Endothelial cell of umbilical vein (primary cell): ENCODE data around the gene LST1. TPM values are rescaled to one million over a fixed set of nuclear protein-coding genes. Genes with fewer than 3 reads are reported as not detected.

Experiments used
- BruUV-seq: library from RNA; stranded (reverse); fragments of 400-500 nt; replicated peaks from 2 replicates; lab custom pipeline; 2021; lab: Mats Ljungman, UMichigan
- CTCF ChIA-PET: fragments of 300-600, 350-600 bp; sonication (Branson Sonifier 250); formaldehyde crosslinking; loops from one replicate; lab custom pipeline; 2021; ENCODE audit warnings: antibody characterized with exemption, inconsistent platforms; lab: Charles Lee
- POLR2A ChIA-PET: fragments of 300-600, 350-600 bp; sonication (Branson Sonifier 250); formaldehyde crosslinking; loops from one replicate; lab custom pipeline; 2021; ENCODE audit warnings: antibody characterized with exemption, inconsistent platforms; lab: Charles Lee
- DNase-seq: peaks from one replicate; pipeline ENCODE4 v3.0.0-alpha.2; 2011; ENCODE audit warnings: low read depth, low spot score
- FAIRE-seq: peaks from 2 replicates; lab custom pipeline; 2011; peaks lifted over from hg19 to GRCh38; lab: Jason Lieb, UNC
- H2AFZ ChIP-seq: 2 replicates; pipeline ENCODE4 v1.6.0; 2012; ENCODE audit warnings: low read depth, low read length, control low read depth, inconsistent platforms
- H3K27ac ChIP-seq: 2 replicates; pipeline ENCODE4 v1.5.1; 2011; ENCODE audit warnings: low read depth, mild to moderate bottlenecking, control low read depth, low read length, moderate library complexity; ENCODE audit not compliant: insufficient read depth
- H3K27me3 ChIP-seq, 2 experiments: 2 replicates each; pipeline versions ENCODE4 v1.6.0 to v1.6.1; 2011; ENCODE audit warnings: low read length in 2 of 2, mixed read lengths in 1 of 2; ENCODE audit not compliant: control insufficient read depth in 2 of 2, insufficient read depth in 2 of 2
- H3K36me3 ChIP-seq, 2 experiments: 2 replicates in 1 of 2; 3 replicates in 1 of 2; pipeline ENCODE4 v1.5.1; 2011; ENCODE audit warnings: low read length in 2 of 2, mild to moderate bottlenecking in 1 of 2, moderate library complexity in 1 of 2; ENCODE audit not compliant: control insufficient read depth in 2 of 2, insufficient read depth in 2 of 2; ENCODE audit errors: extremely low read depth in 1 of 2
- H3K4me1 ChIP-seq: 3 replicates; pipeline ENCODE4 v1.5.1; 2011; ENCODE audit warnings: mild to moderate bottlenecking, low read length; ENCODE audit not compliant: control insufficient read depth, insufficient read depth; ENCODE audit errors: extremely low read depth
- H3K4me2 ChIP-seq: 2 replicates; pipeline ENCODE4 v1.6.1; 2011; ENCODE audit warnings: low read length, control low read depth, mixed read lengths; ENCODE audit not compliant: insufficient read depth
- H3K4me3 ChIP-seq, 3 experiments: fragments of 200-600 bp in 1 of 3; sonication (generic), shearing (Covaris generic) in 1 of 3; replicated peaks in 1 of 3; 2 replicates each; pipeline ENCODE4 v1.5.1; 2011 to 2016; ENCODE audit warnings: control low read depth in 3 of 3, low read length in 3 of 3, mild to moderate bottlenecking in 2 of 3, inconsistent platforms in 1 of 3, low read depth in 1 of 3, moderate library complexity in 1 of 3; ENCODE audit not compliant: insufficient read depth in 1 of 3
- H3K79me2 ChIP-seq: 2 replicates; pipeline ENCODE4 v1.6.0; 2012; ENCODE audit warnings: low read length, inconsistent platforms; ENCODE audit not compliant: control insufficient read depth, insufficient read depth
- H3K9ac ChIP-seq: replicated peaks from 2 replicates; pipeline ENCODE3; 2011; ENCODE audit warnings: low read length, control low read depth; ENCODE audit not compliant: insufficient read depth; ENCODE audit errors: extremely low read depth
- H3K9me1 ChIP-seq: replicated peaks from 3 replicates; pipeline ENCODE4 v1.6.0; 2011; ENCODE audit warnings: mild to moderate bottlenecking, low read length; ENCODE audit not compliant: control insufficient read depth, insufficient read depth; ENCODE audit errors: extremely low read depth
- H3K9me3 ChIP-seq: replicated peaks from 2 replicates; pipeline ENCODE4 v1.5.1; 2012; ENCODE audit warnings: low read length, inconsistent platforms; ENCODE audit not compliant: control insufficient read depth, insufficient read depth
- H4K20me1 ChIP-seq: replicated peaks from 2 replicates; pipeline ENCODE3; 2011; ENCODE audit warnings: mild to moderate bottlenecking, low read length; ENCODE audit not compliant: control insufficient read depth, insufficient read depth; ENCODE audit errors: extremely low read depth
- CTCF ChIP-seq, 2 donors: IDR thresholded peaks; 1 replicate in 1 of 2; 2 replicates in 1 of 2; pipeline ENCODE4 v1.5.1; 2011; ENCODE audit warnings: low read length in 2 of 2, mild to moderate bottlenecking in 2 of 2, moderate library complexity in 2 of 2, control low read depth in 1 of 2, inconsistent platforms in 1 of 2, low read depth in 1 of 2; ENCODE audit not compliant: insufficient read depth in 1 of 2; ENCODE audit errors: extremely low read depth in 1 of 2
- EZH2 ChIP-seq: IDR thresholded peaks from 2 replicates; pipeline ENCODE4 v1.6.1; 2012; ENCODE audit warnings: borderline replicate concordance, low read depth, mild to moderate bottlenecking, moderate library complexity, low read length, inconsistent platforms; ENCODE audit not compliant: severe bottlenecking
- FOS ChIP-seq: IDR thresholded peaks from 2 replicates; pipeline ENCODE4 v1.6.1; 2011; ENCODE audit warnings: mild to moderate bottlenecking, low read length, moderate library complexity, borderline replicate concordance; ENCODE audit not compliant: insufficient read depth
- GATA2 ChIP-seq: IDR thresholded peaks from 2 replicates; pipeline ENCODE4 v1.7.0; 2011; ENCODE audit warnings: low read depth, mild to moderate bottlenecking, moderate library complexity, mixed read lengths, low read length; ENCODE audit not compliant: insufficient read length, insufficient read depth
- JUN ChIP-seq: IDR thresholded peaks from 2 replicates; pipeline ENCODE4 v1.6.1; 2011; ENCODE audit warnings: borderline replicate concordance, low read depth; ENCODE audit not compliant: insufficient read length, insufficient read depth
- MAX ChIP-seq: IDR thresholded peaks from 2 replicates; pipeline ENCODE4 v1.6.1; 2011; ENCODE audit not compliant: insufficient read depth, insufficient read length
- MYC ChIP-seq: IDR thresholded peaks from one replicate; pipeline ENCODE4 v1.6.1; 2011; ENCODE audit warnings: mild to moderate bottlenecking, low read depth, low read length
- POLR2A ChIP-seq: IDR thresholded peaks from 2 replicates; pipeline ENCODE4 v1.6.1; 2012; ENCODE audit warnings: low read depth, mild to moderate bottlenecking, control low read depth, low read length
- POLR2AphosphoS5 ChIP-seq: IDR thresholded peaks from 2 replicates; pipeline ENCODE4 v1.6.1; 2012; ENCODE audit warnings: low read depth, mild to moderate bottlenecking, control low read depth, low read length, moderate library complexity; ENCODE audit not compliant: insufficient read depth
- dilution Hi-C: fragments of 300-500 bp; cut with MboI; formaldehyde crosslinking; loops from one replicate; pipeline ENCODE4 v1.15.0; 2019; ENCODE audit warnings: low sequenced_read_pairs; ENCODE audit not compliant: extremely low pct_ligation_motif_present
- intact Hi-C: fragments of 100-400 bp; cut with micrococcal nuclease; formaldehyde crosslinking; loops from one replicate; pipeline ENCODE4 v1.10.0; 2022
- polyA plus RNA-seq, 4 experiments: library from polyadenylated mRNA; depleted of rRNA in 3 of 4; stranded (reverse) in 3 of 4; unstranded in 1 of 4; fragments of >200 nt; gene quantifications; 2 replicates each; pipeline versions ENCODE4 v1.2.1 to v1.2.3, GENCODE V29; 2011 to 2012; ENCODE audit warnings: missing spikeins in 1 of 4
- total RNA-seq: library from RNA; stranded (reverse); gene quantifications from 2 replicates; pipeline ENCODE4 v1.2.3, GENCODE V29; 2021

The LST1 gene
- total and polyA plus RNA-seq, 2 donors (not counting 3 experiments of a cell fraction or from before 2014, with no cell fraction given), result 1.00 to 1.8 TPM

GRCh38 chr6:31567531-31568370 is 18.3 kb upstream of the LST1 start:
- no TSS peak for BruUV-seq
- DNase-seq (no peak), FAIRE-seq (no peak)
- TF ChIP-seq GATA2, result no peak
- CTCF ChIA-PET, result interaction anchor here (4.5 to 31.0 kb wide), 2 partner anchors 17 to 21 kb away, joined by 28 to 1517 read pairs; partner anchors contain the start of genes LST1, LTB, NCR3 and TNF
- intact Hi-C loops (no loop called here), dilution Hi-C loops (no loop called here)
- H2AFZ ChIP-seq, result no peak overlapping the region
- no peak overlapping the region for H3K4me2 ChIP-seq
- H3K9me3 ChIP-seq, result no peaks in the 10 kb centered on the region
- H3K36me3 ChIP-seq, result no peaks in the 10 kb centered on the region
- H3K27ac ChIP-seq, result no peak overlapping the region
- peaks cover 13% of the 10 kb centered on the region for H3K4me1 ChIP-seq
- H3K27me3 ChIP-seq, result no peaks in the 10 kb centered on the region
- no peaks in the 10 kb centered on the region for H3K79me2 ChIP-seq
- H3K9ac ChIP-seq, result no peak overlapping the region
- no peaks in the 10 kb centered on the region for H4K20me1 ChIP-seq
- POLR2A ChIA-PET, result no interaction called here
- no peak overlapping the region for H3K4me3 ChIP-seq
- H3K9me1 ChIP-seq, result no peaks in the 10 kb centered on the region

- DNase-seq (no peak), FAIRE-seq (no peak)
- Histone ChIP-seq H3K9ac (no peak overlapping the region), H3K27me3 (no peaks in the 10 kb centered on the region), H2AFZ (no peak overlapping the region), H3K9me1 (no peaks in the 10 kb centered on the region), H3K9me3 (no peaks in the 10 kb centered on the region), H3K4me3 (no peak overlapping the region), H3K4me2 (no peak overlapping the region), H3K79me2 (no peaks in the 10 kb centered on the region), H3K27ac (no peak overlapping the region), H3K4me1 (peaks cover 5% of the 10 kb centered on the region), H4K20me1 (no peaks in the 10 kb centered on the region), H3K36me3 (no peaks in the 10 kb centered on the region)
- ChIA-PET POLR2A (no interaction called here), CTCF (interaction anchor here (4.5 to 31.0 kb wide), 2 partner anchors 18 to 20 kb away, joined by 28 to 1517 read pairs; partner anchors contain the start of genes LST1, LTB, NCR3 and TNF)
- no TSS peak for BruUV-seq
- intact Hi-C loops, result no loop called here
- no peak for TF ChIP-seq FOS
- no peak for TF ChIP-seq POLR2A
- TF ChIP-seq CTCF (IDR thresholded peaks at IDR 0.05; ENCODE audit: extremely low read depth in 1 of 2, insufficient read depth in 1 of 2, low read depth in 1 of 2, low read length in 2 of 2), result no peak
- no peak for TF ChIP-seq GATA2
- TF ChIP-seq JUN, result no peak
- TF ChIP-seq POLR2AphosphoS5, result no peak
- no peak for TF ChIP-seq MAX
- TF ChIP-seq MYC, result no peak
- no peak for TF ChIP-seq EZH2
- dilution Hi-C loops, result no loop called here
Observed at GRCh38 chr6:31568537-31568961, 17.5 kb upstream of the LST1 start.
